Heart left ventricle (tissue), 13 donors: ENCODE measurements around the gene EIF1.

Experiments
- CTCF ChIP-seq, 12 donors: fragments of 200-600 bp; sonication (generic) in 4 of 12; IDR thresholded peaks; one replicate each; pipeline versions ENCODE4 v1.5.0 to v1.8.0; 2018 to 2022; ENCODE audit warnings: antibody characterized with exemption in 12 of 12, mild to moderate bottlenecking in 5 of 12
- POLR2A ChIP-seq, 2 donors: fragments of 450-650 bp; IDR thresholded peaks; one replicate each; pipeline ENCODE4 v1.6.1; 2017; ENCODE audit warnings: antibody characterized with exemption in 2 of 2, mild to moderate bottlenecking in 2 of 2, moderate library complexity in 2 of 2
- donor health status: ischemic (EF 13 %, LVEDD 7.1; RV severe dilation, severe dysfunction).
- donor health status: DM: no; HTN: yes; CAD: no.
- donor health status: DM: no; HTN: no; CAD: no.
- donor health status: ischemic (EF 25% LVEDD 6.9; RV normal size, moderate dysfunction).
- donor health status: ischemic (EF 25% LVEDD 5.7; RV mildly dilated, moderate dysfunction).
- donor health status: ischemic (EF 35%, LVEDD 5.7; RV mildly dilated, moderate dysfunction).
- donor health status: nonischemic (EF 11% LVEDD 7.7; RV severe dilation, severe dysfunction).
- donor health status: DM: yes; HTN: yes; CAD: no.
- donor health status: PGD.
- donor health status: ischemic (EF 29% LVEDD 5.4; RV normal size, mild dysfunction).
- donor health status: nonischemic (EF 23%, LVEDD 6.1; RV moderate dilation, normal function).

- TF ChIP-seq CTCF (IDR thresholded peaks at IDR 0.05), result no peak
- TF ChIP-seq POLR2A (IDR thresholded peaks at IDR 0.05), result no peak
Observed at GRCh38 chr17:41652461-41652970, 36.2 kb upstream of the EIF1 start.
